ENCODE measurements around the gene ZNF71.

ZNF71 gene

GRCh38 chr19:56642711-56643459, 47.8 kb downstream of the ZNF71 start, which contains the start of gene SMIM17:
TSS of gene SMIM17 (plus strand) at chr19:56643159. CDS start at chr19:56645668, 2,509 bp downstream.
- no peak for TF ChIP-seq CTCF (IDR thresholded peaks at IDR 0.05; ENCODE audit: extremely low read depth, missing control alignments)
- no peak for DNase-seq (ENCODE audit: low spot score)

GRCh38 chr19:56643460-56643955, 48.4 kb downstream of the ZNF71 start:
- no peak for TF ChIP-seq CTCF (IDR thresholded peaks at IDR 0.05; ENCODE audit: extremely low read depth, missing control alignments)
- DNase-seq (ENCODE audit: low spot score) = no peak

- no peak for DNase-seq (ENCODE audit: low spot score)
- no peak for TF ChIP-seq CTCF (IDR thresholded peaks at IDR 0.05; ENCODE audit: extremely low read depth, missing control alignments)
Observed at GRCh38 chr19:56654151-56654550, 59.0 kb downstream of the ZNF71 start.

- no peak for TF ChIP-seq CTCF (IDR thresholded peaks at IDR 0.05; ENCODE audit: extremely low read depth, missing control alignments)
- DNase-seq (ENCODE audit: low spot score) = no peak
Observed at GRCh38 chr19:56660381-56661107, 65.4 kb downstream of the ZNF71 start.

- DNase-seq (ENCODE audit: low spot score) = no peak
Observed at GRCh38 chr19:56661248-56661647, 66.1 kb downstream of the ZNF71 start.

GRCh38 chr19:56663931-56664500, 68.9 kb downstream of the ZNF71 start:
- TF ChIP-seq CTCF (IDR thresholded peaks at IDR 0.05; ENCODE audit: extremely low read depth, missing control alignments) = no peak
- DNase-seq (ENCODE audit: low spot score) = no peak

More at GRCh38 chr19:56661248-56661647, 66.1 kb downstream of the ZNF71 start:
- TF ChIP-seq CTCF (IDR thresholded peaks at IDR 0.05; ENCODE audit: extremely low read depth, missing control alignments) = no peak

GRCh38 chr19:56664511-56664910, 69.4 kb downstream of the ZNF71 start:
- DNase-seq (ENCODE audit: low spot score) = no peak
- TF ChIP-seq CTCF (IDR thresholded peaks at IDR 0.05; ENCODE audit: extremely low read depth, missing control alignments) = no peak
